CD4-positive, alpha-beta T cell treated with Interleukin-10 for 1 hour (primary cell): ENCODE results near the gene ZNF474.

Experiments used
- DNase-seq: peaks from one replicate; pipeline ENCODE4 v3.0.0-alpha.2; 2020

The ZNF474 gene

DNA sequence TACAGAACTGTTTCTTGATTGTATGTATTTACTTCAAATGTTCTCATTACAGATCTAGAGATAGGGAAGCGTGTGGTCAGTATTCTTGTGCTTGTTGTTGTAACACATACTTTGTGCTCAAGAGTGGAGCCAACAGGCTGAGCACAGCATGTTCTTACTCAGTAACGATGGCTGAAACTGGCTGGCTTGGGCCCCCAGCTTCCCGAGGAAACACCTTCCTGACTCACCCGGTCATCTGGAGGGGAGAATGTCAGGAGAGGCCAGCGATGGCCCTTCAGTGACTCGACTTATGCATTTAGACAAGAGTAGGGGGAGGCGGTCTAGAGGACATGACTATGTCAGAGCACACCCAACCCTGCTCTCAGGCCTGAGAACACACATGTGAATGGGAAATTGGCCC is 25.6 kb downstream of the ZNF474 start:
- DNase-seq = no peak

DNA sequence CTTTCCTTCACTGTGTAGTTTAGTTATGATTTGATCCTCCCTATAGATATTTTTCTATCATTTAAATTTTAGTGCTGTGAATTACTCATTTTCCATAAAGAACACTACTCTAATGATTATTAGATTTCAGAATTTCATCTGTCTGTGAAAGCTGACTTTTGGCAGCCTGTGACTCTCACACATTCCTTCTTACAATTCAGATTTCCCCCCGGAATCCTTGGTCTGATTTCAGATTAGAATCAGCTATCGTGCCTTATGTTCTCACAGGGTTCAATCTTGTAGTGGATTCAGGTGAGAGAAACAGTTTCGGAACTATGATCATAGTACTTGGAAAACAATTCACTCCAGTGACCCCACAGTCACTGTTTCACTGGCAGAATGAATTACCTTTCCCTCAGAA is 26.2 kb downstream of the ZNF474 start:
- no peak for DNase-seq

DNA sequence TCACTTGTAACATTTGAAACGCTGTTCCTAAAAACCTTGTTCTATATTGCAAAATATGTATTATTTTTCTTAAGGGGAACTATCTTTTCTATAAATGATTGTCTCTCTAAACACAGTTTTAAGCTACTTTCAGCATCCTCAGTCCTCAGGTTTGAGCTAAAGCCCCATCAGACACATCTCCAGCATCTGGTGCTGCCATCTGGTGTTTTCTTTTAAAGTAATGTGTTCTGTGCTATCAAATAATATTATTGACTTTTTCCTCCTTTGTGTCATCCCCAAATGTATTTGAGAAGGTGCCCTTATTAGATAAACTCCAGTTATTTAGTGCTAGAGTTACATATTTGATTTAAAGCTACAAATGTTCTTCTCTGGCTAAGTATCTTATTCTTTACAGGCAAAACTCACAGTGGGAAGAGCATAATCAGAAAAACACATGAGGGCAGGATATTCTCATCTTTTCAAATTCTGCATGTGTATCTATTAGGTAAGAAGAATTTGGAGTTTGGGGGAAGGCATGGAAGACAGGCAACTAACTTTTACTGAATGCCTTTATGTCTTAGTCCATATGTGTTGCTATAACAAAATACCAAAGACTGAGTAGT is 27.5 kb downstream of the ZNF474 start:
- peak; percentile 4 for DNase-seq

DNA sequence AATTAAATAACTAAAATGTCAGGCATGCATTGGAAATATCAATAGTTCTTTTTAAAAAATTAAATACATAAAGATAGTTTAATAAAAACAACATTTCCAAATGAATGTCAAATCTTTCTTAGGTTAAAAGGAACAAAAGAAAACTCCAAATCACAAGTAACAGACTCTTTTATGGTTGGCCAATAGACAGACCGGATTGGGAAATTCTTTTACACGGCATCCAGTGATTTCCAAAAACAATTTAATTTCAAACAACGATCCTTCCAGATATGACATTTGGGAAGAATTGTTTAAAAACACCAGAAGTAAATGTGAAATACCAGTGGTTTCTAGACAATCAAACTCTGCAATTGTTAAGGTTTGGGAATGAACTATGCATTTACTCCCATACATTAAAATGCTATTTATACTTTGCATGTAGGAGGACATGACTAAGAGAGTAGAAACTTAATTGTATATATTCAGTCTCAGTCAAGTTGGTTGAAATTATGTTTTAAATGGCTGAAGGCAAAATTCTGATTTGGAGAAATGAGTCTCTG is 32.8 kb downstream of the ZNF474 start:
- DNase-seq = no peak

DNA sequence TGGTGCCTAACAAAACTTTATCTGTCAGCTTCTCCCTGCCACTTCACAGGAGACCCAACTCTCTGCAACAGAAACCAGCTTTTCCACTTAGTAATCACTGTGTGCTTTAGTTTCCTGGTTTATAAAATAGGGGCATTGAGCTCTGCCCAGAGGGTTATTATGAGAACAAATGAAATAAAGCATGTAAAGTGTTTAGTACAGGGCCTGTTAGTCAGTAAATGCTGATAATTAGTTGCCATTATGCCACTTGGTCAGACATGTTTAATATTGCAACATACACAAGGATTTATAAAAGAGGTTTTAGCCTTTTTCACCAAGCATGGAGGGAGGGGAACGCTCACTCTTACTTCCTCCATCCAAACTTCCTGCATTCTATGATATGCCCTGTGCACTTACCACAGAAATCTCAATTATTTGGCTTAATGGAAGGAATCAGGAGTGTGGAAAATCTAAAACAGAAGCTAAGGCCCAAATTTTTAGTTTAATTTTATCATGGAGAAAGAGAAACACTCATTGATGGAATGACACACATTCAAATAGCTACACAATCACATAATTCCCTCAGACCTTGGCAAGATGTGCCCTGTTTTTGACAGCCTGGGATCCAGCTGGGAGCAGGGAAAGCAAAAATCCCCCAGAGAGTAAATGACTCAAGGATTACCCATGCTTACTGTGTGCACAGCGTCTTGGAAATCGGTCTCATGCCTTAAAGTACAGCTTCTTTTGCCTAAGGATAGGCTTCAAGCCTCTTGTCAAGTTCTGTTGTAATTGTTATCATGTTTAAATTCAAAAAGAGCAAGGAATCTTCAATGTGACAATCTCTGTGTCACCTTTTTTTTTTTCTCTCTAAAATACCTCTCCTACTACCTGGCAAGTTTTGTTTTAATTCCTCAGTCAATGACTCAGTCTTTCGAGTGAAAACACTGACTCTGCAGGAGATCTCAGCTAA is 34.0 kb downstream of the ZNF474 start:
- DNase-seq = no peak

DNA sequence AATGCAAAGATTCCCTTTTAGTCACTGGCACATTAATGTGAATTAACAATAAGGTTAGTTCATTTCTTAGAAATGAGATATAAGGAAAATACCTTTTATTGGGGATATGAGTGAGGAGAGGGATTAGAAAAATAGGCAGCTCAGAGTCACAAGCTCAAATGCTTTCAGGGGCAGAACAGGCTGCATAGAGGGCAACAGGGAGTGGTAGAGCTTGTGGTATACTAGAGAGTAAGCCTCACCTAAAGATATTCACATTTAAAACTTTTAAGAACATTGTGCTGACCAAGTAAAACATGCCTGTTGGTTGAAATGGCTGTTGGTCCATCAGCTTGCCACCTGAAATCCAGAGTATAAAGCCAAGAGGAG is 34.7 kb downstream of the ZNF474 start:
- no peak for DNase-seq

DNA sequence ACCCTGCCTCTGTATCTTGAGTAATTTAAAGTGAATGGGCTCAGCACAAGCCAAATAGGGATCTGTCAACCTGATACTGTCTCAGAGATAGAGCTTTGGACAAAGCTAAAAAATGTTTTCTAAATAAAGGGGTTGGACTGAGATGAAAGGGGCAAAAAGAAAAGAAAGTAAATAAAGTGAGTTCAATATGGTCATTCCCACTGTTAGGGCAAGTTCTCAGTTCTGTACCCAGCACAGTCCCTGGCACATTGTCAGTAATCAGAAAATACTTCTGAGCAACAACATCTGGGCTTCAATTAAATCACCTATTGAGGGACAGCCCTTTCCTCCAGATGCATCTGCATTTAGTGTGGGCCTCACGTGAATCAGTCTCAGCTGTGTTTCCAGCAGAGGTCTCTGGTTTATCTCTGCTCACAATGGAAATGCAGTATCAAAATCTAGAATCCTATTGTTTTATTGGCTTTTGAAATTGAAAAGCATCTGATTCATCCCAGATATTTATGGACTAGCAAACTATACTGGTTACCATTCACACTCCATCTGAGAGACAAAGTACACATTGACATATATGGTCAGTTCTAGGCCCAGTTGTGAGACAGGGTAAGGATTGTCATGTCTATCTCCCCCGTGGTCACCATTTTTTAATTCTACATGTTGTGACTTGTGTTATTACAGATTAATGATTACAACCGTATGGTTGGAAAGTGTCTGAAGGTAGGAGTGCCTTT is 35.6 kb downstream of the ZNF474 start:
- DNase-seq = no peak

DNA sequence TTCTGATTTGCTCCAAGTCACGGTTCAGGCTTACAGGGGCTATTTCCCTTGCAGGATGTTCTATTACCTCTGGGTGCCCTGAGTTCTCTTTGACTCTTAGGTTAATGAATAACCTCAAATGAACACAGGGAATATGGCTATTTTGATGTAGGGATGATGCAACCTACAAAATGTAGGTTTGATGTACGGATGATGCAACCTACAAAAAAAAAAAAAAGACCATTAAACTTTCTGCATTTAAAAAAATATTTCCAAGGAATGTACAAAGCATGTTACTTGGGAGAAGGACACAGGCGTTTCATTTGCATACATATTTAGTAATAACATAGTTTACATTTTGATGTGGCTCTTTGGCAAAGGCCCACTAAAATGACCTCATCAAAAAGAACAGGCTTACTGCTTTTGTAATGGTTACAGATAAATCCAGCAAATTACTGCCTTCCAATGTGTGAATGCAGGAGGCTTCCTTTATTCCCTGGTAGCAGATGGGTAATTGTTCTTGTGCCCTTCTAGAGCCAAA is 36.3 kb downstream of the ZNF474 start:
- DNase-seq = no peak

DNA sequence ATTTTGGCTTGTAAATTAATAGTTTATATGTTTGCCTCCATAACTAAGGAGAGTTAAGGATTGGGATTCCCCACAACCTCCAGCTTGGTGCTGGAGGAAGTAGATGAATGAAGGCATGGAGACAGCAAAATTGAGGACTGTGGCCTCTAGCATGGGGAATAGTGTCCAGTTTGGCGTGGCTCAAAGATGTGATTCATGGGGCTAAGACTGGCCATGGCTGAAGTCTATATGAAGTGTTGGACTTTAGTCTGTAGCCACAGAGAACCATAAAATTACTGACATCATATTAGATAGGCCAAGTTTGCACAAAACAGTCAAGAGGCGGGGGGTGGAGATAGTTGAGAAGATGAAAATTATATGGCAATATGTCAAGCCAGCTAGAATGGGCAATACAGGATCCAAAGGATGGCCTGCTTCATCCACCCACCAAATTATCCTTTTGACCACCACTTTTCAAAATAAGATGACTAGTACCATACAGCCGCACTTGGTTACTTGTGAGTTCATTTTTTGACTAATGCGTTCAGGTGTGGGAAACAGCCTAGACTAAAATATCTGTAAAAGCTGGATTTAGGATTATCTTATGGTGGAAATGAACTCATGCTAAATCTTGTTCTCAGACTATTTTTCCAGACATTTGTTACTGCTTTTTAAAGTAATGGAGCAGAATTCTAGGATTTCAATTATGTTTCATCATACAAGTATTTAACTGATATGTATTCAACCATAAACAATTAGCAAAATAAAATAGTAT is 40.2 kb downstream of the ZNF474 start:
- no peak for DNase-seq

DNA sequence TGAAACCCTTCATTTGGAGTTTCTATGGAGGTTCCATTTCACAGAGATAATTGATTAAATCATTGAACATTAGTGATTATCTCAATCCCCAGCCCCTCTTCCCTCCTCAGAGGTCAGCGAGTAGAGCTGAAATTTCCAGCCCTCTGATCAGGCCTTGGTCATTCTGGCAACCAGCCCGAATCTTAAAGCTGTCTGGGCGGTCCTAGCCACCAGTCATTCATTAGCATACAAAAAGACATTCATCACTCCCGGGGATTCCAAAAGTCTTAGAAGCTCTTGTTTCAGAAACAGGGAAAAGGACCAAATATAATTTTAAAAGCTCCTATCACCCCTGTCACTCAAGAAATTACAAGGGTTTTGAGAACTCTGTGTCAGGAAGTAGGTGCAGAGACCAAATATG is 41.3 kb downstream of the ZNF474 start:
- DNase-seq = no peak

DNA sequence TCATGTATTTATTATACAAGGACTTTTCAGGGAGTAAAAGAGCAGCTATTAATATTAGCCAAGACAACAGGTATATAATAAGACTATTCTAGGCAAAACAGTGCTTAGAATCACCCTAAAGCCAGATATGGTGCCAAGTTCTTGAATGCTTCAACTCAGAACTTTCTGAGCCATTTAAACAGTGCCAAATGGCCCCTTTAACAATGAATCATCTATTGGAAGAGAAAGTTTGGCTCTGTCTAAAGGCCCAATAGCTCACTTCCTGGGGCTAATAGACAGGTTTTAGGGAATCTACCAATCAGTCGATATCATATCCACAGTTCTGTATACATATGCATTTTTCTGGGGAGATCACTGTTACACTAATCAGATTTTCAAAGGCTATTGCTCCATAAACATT is 42.9 kb downstream of the ZNF474 start:
- DNase-seq = no peak

DNA sequence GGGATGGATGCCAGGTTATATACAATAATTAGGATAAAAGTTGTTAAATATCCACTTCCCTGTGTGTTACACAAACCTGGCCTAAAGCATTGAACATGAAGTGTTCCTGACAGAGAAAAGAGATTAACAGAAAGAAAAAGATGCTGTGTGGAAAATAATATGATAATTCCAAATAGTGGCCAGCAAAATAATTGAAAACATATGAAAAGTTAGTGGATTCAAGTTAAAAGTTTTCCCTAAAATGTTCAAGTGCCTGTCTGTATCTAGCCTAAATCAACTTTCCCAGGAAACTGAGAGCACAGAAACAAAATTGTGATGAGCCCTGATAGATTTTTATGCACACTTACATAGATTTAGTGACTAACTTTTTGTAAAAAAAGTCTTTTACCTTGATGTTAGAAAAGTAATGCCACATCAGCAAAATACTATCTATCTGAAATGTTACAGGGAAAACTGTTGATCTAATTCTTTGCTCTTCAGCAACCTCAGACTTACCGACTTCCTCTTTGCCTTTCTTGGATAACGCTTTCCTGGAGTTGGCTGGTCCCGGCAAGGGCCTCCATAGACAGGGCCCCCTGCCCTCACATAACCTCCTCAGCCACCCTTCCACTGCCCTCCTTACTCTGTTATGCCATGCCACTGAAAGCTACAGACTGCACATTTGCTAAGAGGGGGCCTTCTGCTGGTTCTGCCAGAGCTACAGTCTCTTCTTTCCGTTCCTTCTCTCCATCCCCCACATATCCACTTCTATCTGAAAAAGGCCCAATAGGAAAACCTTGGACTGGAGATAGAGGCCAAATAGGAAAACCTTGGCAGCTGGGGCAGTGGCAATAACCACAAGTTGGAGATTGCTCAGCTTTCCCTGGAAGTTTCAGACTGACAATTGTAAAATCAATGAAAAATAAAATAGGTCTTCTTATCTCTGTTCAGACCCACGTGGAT is 44.4 kb downstream of the ZNF474 start:
- DNase-seq = no peak

DNA sequence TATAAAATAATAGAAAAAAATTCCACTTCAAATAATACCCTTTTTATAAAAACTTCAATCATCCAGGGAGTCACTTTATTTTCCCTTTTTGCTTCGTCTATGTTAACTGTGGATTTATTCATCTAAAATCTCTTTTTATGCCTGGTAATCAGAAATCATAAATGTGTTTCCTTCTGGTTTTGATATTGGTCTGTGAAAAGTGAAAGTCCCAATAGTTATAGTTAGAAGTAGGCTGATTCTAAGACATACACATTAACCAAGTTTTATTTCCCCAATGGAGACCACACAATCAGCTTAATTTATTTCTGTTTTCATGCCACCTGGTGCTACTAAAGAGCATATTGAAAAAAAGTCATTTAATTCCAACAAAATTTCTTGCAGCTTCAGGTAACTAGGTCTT is 45.7 kb downstream of the ZNF474 start:
- no peak for DNase-seq

DNA sequence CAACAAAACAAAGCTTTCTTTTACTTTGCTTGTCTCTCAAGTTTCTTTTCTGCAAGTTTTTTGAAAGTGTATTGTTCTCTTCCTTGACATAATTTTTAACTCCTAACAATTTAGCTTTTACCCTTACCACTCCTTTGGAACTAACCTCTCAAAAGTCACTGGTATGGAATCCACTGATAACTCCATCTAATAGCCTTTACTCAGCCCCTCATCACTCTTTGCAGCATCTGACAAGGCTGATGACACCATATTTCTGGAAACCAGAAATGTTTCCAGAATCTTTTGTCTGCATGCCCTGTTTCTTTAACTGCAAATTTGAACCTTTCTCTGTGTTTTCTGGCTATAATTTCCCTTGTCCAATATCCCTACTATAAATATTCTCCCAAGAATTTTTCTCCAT is 46.5 kb downstream of the ZNF474 start:
- no peak for DNase-seq

DNA sequence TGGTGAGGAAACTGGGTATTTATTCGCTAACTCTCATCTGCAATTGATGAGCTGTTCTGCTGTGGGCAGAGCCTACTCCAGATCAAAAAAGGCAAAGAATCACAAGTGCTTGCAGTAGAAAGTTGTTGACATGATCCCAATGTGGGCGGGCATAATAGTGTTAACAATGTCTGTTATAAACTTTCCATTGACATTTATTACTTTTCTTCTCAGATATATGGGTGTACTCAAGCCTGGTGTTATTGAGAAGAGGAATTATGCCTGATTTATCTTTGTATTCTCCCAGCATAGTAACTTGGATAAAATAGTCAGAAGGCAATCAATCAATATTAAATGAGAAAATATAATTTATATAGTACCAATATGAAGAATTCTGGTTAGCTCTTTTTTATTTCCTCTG is 47.8 kb downstream of the ZNF474 start:
- no peak for DNase-seq

DNA sequence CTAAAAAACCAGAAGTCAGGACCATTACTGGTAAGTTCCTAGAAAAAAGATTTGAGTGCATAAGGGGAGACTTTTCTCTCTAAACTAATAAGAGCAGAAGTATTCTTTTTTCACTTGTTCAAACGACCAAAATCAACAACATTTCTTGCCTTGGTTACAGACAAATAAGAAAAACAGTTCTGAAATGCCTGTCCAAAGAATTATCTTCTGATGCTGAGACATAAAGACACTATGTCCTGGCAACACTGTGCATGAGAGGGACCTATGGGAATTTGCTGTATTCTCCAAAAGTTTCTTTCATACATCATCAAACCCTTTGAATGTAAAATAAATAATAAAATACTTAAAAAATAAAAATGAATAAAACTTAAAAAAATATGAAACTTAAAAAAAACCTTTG is 50.4 kb downstream of the ZNF474 start:
- DNase-seq = no peak

DNA sequence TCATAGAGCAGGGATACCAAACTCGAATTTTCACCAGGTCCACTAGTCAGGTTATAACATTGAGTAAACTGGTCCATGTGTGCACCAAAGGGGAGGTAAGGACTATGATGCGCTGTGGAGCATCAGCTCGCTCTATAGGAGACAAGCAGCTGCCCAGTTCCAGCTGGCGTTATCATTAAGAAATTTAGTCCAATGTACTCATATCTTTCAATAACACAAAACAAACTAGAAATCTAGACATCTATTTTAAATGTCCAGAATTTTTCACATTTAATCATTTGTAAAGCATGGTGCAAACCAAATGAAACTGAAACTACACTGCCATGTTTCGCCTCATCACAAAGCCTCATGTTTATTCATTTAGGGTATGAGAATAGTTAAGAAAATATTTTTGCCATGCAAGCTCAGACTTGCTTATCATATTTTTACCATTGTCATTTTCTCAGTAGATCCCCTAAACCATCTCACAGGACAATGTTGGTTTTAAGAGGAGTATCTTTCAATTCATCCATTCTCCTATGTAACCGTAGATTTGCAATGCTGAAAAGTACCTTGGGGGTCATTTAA is 50.9 kb downstream of the ZNF474 start:
- DNase-seq = no peak

DNA sequence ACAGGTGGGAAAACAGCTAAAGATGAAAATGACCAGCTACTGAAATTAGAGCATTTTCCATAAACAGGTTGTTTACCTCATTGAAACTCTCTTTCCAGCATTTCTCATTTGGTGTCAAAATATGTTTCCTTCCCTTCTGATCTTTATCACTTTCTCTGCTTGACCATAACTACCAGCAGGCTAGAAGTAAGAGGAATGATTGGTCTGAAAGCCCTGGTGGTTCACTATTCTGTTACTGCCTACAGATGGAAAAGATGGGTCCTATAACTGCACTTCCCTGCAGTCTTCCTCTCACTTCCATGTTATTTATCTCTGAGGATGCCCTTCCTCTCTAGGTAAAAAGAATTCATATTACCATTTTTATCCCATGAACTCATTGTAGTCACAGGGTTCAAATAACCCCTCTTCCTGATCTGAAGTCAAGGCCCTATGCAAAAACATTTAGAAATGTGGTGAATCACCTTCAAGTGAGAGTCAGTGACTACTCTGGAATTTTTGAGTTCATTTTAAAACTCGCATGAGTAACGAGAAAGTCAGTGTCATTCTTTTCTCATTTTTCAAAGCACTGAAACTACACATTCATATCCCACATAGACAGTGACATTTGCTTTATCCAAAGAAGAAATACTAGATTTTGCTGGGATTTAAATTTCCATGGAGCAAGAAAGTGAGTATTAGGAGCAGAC is 51.7 kb downstream of the ZNF474 start:
- DNase-seq = no peak

DNA sequence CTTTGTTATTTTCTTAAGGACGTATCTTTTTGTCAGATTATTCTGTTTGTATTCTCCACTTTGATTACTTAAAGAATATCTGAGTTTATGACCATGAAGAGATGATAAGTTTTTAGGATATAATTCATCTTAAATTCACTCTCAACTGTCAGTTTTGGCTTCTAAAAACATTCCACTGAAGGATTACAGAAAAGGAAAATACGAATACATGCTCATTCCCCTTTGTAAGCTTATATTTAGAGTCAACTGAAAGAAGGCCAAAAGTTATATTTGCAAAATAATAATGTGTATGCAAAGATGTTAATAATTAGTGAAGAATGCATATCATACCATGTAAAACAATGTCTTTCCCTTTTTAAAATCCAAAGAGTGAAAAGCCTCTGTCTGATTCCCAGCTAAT is 52.5 kb downstream of the ZNF474 start:
- DNase-seq = no peak

DNA sequence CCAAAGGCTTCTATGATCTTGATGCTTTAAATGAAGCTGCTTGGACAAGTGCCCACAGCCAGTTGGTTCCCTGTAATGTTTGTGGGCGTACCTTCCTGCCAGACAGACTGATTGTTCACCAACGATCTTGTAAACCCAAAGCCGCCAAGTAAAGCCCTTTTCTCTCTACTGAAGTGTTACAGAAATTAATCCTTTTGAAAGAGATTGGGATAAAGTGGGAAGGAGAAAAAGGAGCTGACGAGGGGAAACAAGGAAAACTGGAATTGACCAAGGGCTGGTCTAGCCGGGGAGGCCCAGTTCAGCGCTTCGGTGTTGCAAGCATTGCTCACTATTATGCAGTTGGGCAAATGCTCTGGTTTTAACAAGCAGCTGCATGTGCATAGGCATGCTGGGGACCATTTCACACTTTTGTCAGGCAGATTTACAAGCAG is 53.2 kb downstream of the ZNF474 start:
- no peak for DNase-seq
